Calu3 (cell line): Measurements from ENCODE around the gene DNAH5. TPM values are rescaled to one million over a fixed set of nuclear protein-coding genes. Genes with fewer than 3 reads are reported as not detected.

Experiments
- BruUV-seq: library from RNA; stranded (reverse); fragments of 400-500 nt; replicated peaks from 2 replicates; lab custom pipeline; 2021; lab: Mats Ljungman, UMichigan
- CTCF ChIA-PET: fragments of 300-600 bp; sonication (Branson Sonifier 250); formaldehyde crosslinking; loops from one replicate; lab custom pipeline; 2022; ENCODE audit warnings: antibody characterized with exemption; lab: Charles Lee
- DNase-seq: peaks from one replicate; pipeline ENCODE4 v3.0.0; 2022
- H3K27ac Mint-ChIP-seq: one replicate; pipeline ENCODE4 v1.8.0; 2022; ENCODE audit warnings: mixed read lengths; ENCODE audit not compliant: unreplicated experiment
- H3K27me3 Mint-ChIP-seq: one replicate; pipeline ENCODE4 v1.8.0; 2022; ENCODE audit warnings: mixed read lengths; ENCODE audit not compliant: unreplicated experiment
- H3K36me3 Mint-ChIP-seq: one replicate; pipeline ENCODE4 v1.8.0; 2022; ENCODE audit warnings: mild to moderate bottlenecking, moderate library complexity, mixed read lengths; ENCODE audit not compliant: insufficient read depth, unreplicated experiment
- H3K4me1 Mint-ChIP-seq: one replicate; pipeline ENCODE4 v1.8.0; 2022; ENCODE audit warnings: mild to moderate bottlenecking, low read depth, mixed read lengths; ENCODE audit not compliant: unreplicated experiment
- H3K4me3 Mint-ChIP-seq: one replicate; pipeline ENCODE4 v1.8.0; 2022; ENCODE audit warnings: mild to moderate bottlenecking, low read depth, moderate library complexity, mixed read lengths; ENCODE audit not compliant: unreplicated experiment
- H3K9me3 Mint-ChIP-seq: one replicate; pipeline ENCODE4 v1.8.0; 2022; ENCODE audit warnings: low read depth, mixed read lengths; ENCODE audit not compliant: unreplicated experiment
- CTCF ChIP-seq: fragments of 200-600 bp; IDR thresholded peaks from one replicate; pipeline ENCODE4 v1.8.0; 2022; ENCODE audit warnings: antibody characterized with exemption; ENCODE audit not compliant: unreplicated experiment
- intact Hi-C: fragments of 100-400 bp; cut with micrococcal nuclease; formaldehyde crosslinking; loops from one replicate; pipeline ENCODE4 v1.10.0; 2022; ENCODE audit not compliant: unreplicated experiment
- total RNA-seq: library from RNA; stranded (reverse); gene quantifications from 2 replicates; pipeline ENCODE4 v1.2.3, GENCODE V29; 2022

Gene DNAH5
- total RNA-seq, 1 experiment from 2014 or later = 5.8 TPM

- no peaks in the 10 kb centered on the region for H3K4me1 Mint-ChIP-seq
- no peak overlapping the region for H3K27ac Mint-ChIP-seq
- no peak for DNase-seq
- intact Hi-C loops = no loop called here
- H3K36me3 Mint-ChIP-seq = no peaks in the 10 kb centered on the region
- no peaks in the 10 kb centered on the region for H3K27me3 Mint-ChIP-seq
- H3K9me3 Mint-ChIP-seq = no peaks in the 10 kb centered on the region
- H3K4me3 Mint-ChIP-seq = no peak overlapping the region
- CTCF ChIA-PET = no interaction called here
- no peak for TF ChIP-seq CTCF
- no TSS peak for BruUV-seq
Measured at GRCh38 chr5:13780081-13780480, 164.4 kb downstream of the DNAH5 start.

GRCh38 chr5:13773649-13774048 is 170.8 kb downstream of the DNAH5 start:
- no peak overlapping the region for H3K4me3 Mint-ChIP-seq
- intact Hi-C loops = no loop called here
- no peak for DNase-seq
- H3K27ac Mint-ChIP-seq = no peak overlapping the region
- no peaks in the 10 kb centered on the region for H3K9me3 Mint-ChIP-seq
- CTCF ChIA-PET = no interaction called here
- no peak for TF ChIP-seq CTCF
- no peaks in the 10 kb centered on the region for H3K27me3 Mint-ChIP-seq
- no peaks in the 10 kb centered on the region for H3K36me3 Mint-ChIP-seq
- no TSS peak for BruUV-seq
- no peaks in the 10 kb centered on the region for H3K4me1 Mint-ChIP-seq

GRCh38 chr5:13771011-13771571 is 173.4 kb downstream of the DNAH5 start:
- no peaks in the 10 kb centered on the region for H3K36me3 Mint-ChIP-seq
- intact Hi-C loops = no loop called here
- BruUV-seq = no TSS peak
- no peak for DNase-seq
- CTCF ChIA-PET = no interaction called here
- no peaks in the 10 kb centered on the region for H3K27me3 Mint-ChIP-seq
- H3K4me3 Mint-ChIP-seq = no peak overlapping the region
- H3K4me1 Mint-ChIP-seq = no peaks in the 10 kb centered on the region
- H3K9me3 Mint-ChIP-seq = no peaks in the 10 kb centered on the region
- no peak overlapping the region for H3K27ac Mint-ChIP-seq
- no peak for TF ChIP-seq CTCF

- BruUV-seq = no TSS peak
- Mint-ChIP-seq H3K27ac (no peak overlapping the region), H3K4me3 (no peak overlapping the region), H3K27me3 (no peaks in the 10 kb centered on the region), H3K9me3 (no peaks in the 10 kb centered on the region), H3K36me3 (no peaks in the 10 kb centered on the region), H3K4me1 (no peaks in the 10 kb centered on the region)
- CTCF ChIA-PET = no interaction called here
- no peak for DNase-seq
- TF ChIP-seq CTCF = no peak
- intact Hi-C loops = no loop called here
Measured at GRCh38 chr5:13766236-13766635, 178.3 kb downstream of the DNAH5 start.
